Endothelial cell of umbilical vein (primary cell): ENCODE data around the gene TMEM132A.

Source experiments
- EZH2 ChIP-seq: IDR thresholded peaks from 2 replicates; pipeline ENCODE4 v1.6.1; 2012; ENCODE audit warnings: borderline replicate concordance, low read depth, mild to moderate bottlenecking, moderate library complexity, low read length, inconsistent platforms; ENCODE audit not compliant: severe bottlenecking
- FOS ChIP-seq: IDR thresholded peaks from 2 replicates; pipeline ENCODE4 v1.6.1; 2011; ENCODE audit warnings: mild to moderate bottlenecking, low read length, moderate library complexity, borderline replicate concordance; ENCODE audit not compliant: insufficient read depth
- GATA2 ChIP-seq: IDR thresholded peaks from 2 replicates; pipeline ENCODE4 v1.7.0; 2011; ENCODE audit warnings: low read depth, mild to moderate bottlenecking, moderate library complexity, mixed read lengths, low read length; ENCODE audit not compliant: insufficient read length, insufficient read depth
- JUN ChIP-seq: IDR thresholded peaks from 2 replicates; pipeline ENCODE4 v1.6.1; 2011; ENCODE audit warnings: borderline replicate concordance, low read depth; ENCODE audit not compliant: insufficient read length, insufficient read depth
- MAX ChIP-seq: IDR thresholded peaks from 2 replicates; pipeline ENCODE4 v1.6.1; 2011; ENCODE audit not compliant: insufficient read depth, insufficient read length
- MYC ChIP-seq: IDR thresholded peaks from one replicate; pipeline ENCODE4 v1.6.1; 2011; ENCODE audit warnings: mild to moderate bottlenecking, low read depth, low read length
- POLR2A ChIP-seq: IDR thresholded peaks from 2 replicates; pipeline ENCODE4 v1.6.1; 2012; ENCODE audit warnings: low read depth, mild to moderate bottlenecking, control low read depth, low read length
- POLR2AphosphoS5 ChIP-seq: IDR thresholded peaks from 2 replicates; pipeline ENCODE4 v1.6.1; 2012; ENCODE audit warnings: low read depth, mild to moderate bottlenecking, control low read depth, low read length, moderate library complexity; ENCODE audit not compliant: insufficient read depth
- TF ChIP-seq, protein P1 (sequence below), 2 donors: IDR thresholded peaks; 1 replicate in 1 of 2; 2 replicates in 1 of 2; pipeline ENCODE4 v1.5.1; 2011; ENCODE audit warnings: low read length in 2 of 2, mild to moderate bottlenecking in 2 of 2, moderate library complexity in 2 of 2, control low read depth in 1 of 2, inconsistent platforms in 1 of 2, low read depth in 1 of 2; ENCODE audit not compliant: insufficient read depth in 1 of 2; ENCODE audit errors: extremely low read depth in 1 of 2

GRCh38 chr11:60913793-60914632 is 10.2 kb upstream of the TMEM132A start, which contains the start of gene TMEM109:
- TF ChIP-seq, protein P1, sequence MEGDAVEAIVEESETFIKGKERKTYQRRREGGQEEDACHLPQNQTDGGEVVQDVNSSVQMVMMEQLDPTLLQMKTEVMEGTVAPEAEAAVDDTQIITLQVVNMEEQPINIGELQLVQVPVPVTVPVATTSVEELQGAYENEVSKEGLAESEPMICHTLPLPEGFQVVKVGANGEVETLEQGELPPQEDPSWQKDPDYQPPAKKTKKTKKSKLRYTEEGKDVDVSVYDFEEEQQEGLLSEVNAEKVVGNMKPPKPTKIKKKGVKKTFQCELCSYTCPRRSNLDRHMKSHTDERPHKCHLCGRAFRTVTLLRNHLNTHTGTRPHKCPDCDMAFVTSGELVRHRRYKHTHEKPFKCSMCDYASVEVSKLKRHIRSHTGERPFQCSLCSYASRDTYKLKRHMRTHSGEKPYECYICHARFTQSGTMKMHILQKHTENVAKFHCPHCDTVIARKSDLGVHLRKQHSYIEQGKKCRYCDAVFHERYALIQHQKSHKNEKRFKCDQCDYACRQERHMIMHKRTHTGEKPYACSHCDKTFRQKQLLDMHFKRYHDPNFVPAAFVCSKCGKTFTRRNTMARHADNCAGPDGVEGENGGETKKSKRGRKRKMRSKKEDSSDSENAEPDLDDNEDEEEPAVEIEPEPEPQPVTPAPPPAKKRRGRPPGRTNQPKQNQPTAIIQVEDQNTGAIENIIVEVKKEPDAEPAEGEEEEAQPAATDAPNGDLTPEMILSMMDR (IDR thresholded peaks at IDR 0.05; ENCODE audit: extremely low read depth in 1 of 2, insufficient read depth in 1 of 2, low read depth in 1 of 2, low read length in 2 of 2) = no peak
- TF ChIP-seq JUN = peak; percentile 32
- peak; percentile 44 for TF ChIP-seq POLR2AphosphoS5
- TF ChIP-seq POLR2A = no peak
- no peak for TF ChIP-seq EZH2
- TF ChIP-seq MAX = peak; percentile 60
- peak; percentile 6 for TF ChIP-seq MYC
- TF ChIP-seq GATA2 = peak; percentile 24
- TF ChIP-seq FOS = no peak
